ENCODE measurements around the gene TTC32.

GRCh38 chr2:19870792-19871191 lies 31.0 kb downstream of the TTC32 start:
- TF ChIP-seq, protein P1, sequence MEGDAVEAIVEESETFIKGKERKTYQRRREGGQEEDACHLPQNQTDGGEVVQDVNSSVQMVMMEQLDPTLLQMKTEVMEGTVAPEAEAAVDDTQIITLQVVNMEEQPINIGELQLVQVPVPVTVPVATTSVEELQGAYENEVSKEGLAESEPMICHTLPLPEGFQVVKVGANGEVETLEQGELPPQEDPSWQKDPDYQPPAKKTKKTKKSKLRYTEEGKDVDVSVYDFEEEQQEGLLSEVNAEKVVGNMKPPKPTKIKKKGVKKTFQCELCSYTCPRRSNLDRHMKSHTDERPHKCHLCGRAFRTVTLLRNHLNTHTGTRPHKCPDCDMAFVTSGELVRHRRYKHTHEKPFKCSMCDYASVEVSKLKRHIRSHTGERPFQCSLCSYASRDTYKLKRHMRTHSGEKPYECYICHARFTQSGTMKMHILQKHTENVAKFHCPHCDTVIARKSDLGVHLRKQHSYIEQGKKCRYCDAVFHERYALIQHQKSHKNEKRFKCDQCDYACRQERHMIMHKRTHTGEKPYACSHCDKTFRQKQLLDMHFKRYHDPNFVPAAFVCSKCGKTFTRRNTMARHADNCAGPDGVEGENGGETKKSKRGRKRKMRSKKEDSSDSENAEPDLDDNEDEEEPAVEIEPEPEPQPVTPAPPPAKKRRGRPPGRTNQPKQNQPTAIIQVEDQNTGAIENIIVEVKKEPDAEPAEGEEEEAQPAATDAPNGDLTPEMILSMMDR (IDR thresholded peaks at IDR 0.05): no peak
- TF ChIP-seq POLR2A (IDR thresholded peaks at IDR 0.05): no peak

All from adrenal gland (tissue), 5 donors.